ENCODE measurements around the gene INSM2. TPM values are rescaled to one million over a fixed set of nuclear protein-coding genes. Genes with fewer than 3 reads are reported as not detected.
A peak's percentile ranks its signal among the peaks of the same experiment; 100 is the strongest.

Gene INSM2
- total RNA-seq, result not detected in 2 replicates

GRCh38 chr14:35533357-35534207 lies at the start of gene INSM2:
INSM2 (plus strand) TSS chr14:35534164; CDS start chr14:35534253, 89 bp downstream.
- DNase-seq (ENCODE audit: extremely low read depth, low read depth, low spot score), result no peak

DNA sequence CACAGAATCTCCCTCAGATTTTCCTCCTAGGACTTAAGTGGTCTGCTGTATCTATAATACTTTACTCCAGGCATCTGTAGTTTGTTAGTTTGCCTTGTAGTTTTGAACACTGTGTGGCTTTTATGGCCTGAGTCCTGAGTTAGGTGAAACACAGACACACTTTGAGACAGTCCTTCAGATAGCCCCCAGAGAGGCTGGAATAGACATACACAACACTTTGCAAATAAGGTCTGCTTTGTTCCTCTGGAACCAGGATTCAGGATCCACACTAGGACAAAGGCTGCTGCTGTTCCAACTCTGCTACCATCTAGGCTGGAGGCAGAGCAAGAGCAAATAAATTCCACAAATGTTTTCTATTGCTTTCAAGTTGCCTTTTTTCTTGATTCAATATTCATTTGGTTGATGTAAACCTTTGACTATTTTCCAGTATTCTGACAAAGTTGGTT lies 41.4 kb upstream of the INSM2 start:
- DNase-seq (ENCODE audit: extremely low read depth, low read depth, low spot score), result no peak

GRCh38 chr14:35495278-35495677 lies 38.7 kb upstream of the INSM2 start:
- no peak for DNase-seq (ENCODE audit: extremely low read depth, low read depth, low spot score)

DNA sequence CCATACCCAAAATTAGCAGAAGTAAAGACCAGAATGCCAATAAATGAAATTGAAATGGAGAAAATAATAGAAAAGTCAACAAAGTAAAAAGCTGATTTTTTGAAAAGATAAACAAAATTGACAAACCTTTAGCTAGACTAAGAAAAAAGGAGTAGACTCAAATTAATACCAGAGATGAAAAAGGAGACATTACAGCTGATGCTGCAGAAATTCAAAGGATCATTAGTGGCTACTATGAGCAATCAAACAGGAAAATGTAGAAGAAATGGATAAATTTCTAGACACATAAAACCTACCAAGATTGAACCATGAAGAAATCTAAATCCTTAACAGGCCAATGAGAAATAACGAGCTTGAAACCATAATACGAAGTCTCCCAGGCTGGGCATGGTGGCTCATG lies 34.8 kb upstream of the INSM2 start:
- no peak for DNase-seq (ENCODE audit: extremely low read depth, low read depth, low spot score)

- no peak for DNase-seq (ENCODE audit: extremely low read depth, low read depth, low spot score)
Observed at GRCh38 chr14:35503646-35504045, 30.3 kb upstream of the INSM2 start.

- DNase-seq (ENCODE audit: extremely low read depth, low read depth, low spot score), result no peak
Observed at GRCh38 chr14:35504260-35504659, 29.7 kb upstream of the INSM2 start.

- DNase-seq (ENCODE audit: extremely low read depth, low read depth, low spot score), result no peak
Observed at GRCh38 chr14:35506461-35506860, 27.5 kb upstream of the INSM2 start.

- peak; percentile 23 for DNase-seq (ENCODE audit: extremely low read depth, low read depth, low spot score)
Observed at GRCh38 chr14:35506927-35507326, 27.0 kb upstream of the INSM2 start.

GRCh38 chr14:35509846-35510245 lies 24.1 kb upstream of the INSM2 start:
- DNase-seq (ENCODE audit: extremely low read depth, low read depth, low spot score), result no peak

DNA sequence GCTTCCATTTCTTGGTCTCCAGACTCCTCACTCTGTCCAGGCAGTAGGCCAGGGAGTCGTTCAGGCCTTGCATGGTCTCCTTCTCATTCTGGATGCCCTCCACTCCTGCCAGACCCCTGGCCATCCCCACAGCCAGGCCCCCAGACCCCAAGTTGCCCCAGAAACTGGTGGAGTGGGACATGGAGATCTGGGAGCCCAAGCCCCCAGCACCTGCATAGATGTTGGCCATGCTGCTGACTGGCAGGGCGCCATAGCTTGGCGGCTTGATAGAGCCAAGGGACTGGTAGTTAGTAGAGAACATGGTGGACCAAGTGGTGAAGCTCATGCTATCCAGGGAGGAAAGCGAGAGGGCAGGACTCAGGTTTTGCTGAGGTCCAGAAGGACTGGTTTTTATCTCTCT lies 21.2 kb upstream of the INSM2 start:
- DNase-seq (ENCODE audit: extremely low read depth, low read depth, low spot score), result no peak

- no peak for DNase-seq (ENCODE audit: extremely low read depth, low read depth, low spot score)
Observed at GRCh38 chr14:35515916-35516315, 18.0 kb upstream of the INSM2 start.

DNA sequence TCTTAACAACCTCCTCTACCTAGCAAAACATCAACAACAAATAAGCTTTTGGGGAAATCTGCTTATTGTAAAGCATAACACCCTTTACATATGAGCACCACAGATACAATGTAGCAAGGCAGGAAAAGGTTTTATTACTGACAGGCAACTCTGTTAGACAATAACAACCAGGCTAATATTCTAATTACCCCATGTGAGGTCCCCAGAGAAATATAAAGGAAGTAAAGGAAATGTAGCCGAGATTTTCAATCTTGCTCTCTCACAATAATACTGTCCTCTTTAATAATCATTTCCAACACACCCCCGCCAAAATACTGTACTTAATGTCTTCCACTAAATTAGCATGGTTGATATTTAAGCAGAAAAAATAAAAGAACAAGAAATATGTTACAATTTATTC lies 14.0 kb upstream of the INSM2 start:
- no peak for DNase-seq (ENCODE audit: extremely low read depth, low read depth, low spot score)

GRCh38 chr14:35525695-35526094 lies 8.3 kb upstream of the INSM2 start:
- no peak for DNase-seq (ENCODE audit: extremely low read depth, low read depth, low spot score)

DNA sequence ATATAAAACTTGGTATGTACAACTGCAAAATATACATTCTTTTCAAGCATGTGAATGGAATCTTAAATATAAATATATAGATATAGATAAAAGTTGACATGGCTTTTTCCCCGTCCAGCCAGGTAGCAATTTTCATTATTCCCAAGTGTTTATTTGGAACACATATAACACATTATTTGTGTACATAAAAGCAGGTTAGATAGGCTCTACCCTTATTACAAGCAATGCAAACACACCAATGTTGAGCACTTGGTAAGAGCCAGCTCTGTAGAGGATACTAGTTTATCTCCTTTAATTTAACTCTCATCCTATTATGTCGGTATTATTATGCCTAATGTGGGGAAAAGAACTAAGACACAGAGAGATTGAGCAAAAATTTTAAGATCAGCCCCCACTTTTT lies 7.0 kb upstream of the INSM2 start:
- no peak for DNase-seq (ENCODE audit: extremely low read depth, low read depth, low spot score)

DNA sequence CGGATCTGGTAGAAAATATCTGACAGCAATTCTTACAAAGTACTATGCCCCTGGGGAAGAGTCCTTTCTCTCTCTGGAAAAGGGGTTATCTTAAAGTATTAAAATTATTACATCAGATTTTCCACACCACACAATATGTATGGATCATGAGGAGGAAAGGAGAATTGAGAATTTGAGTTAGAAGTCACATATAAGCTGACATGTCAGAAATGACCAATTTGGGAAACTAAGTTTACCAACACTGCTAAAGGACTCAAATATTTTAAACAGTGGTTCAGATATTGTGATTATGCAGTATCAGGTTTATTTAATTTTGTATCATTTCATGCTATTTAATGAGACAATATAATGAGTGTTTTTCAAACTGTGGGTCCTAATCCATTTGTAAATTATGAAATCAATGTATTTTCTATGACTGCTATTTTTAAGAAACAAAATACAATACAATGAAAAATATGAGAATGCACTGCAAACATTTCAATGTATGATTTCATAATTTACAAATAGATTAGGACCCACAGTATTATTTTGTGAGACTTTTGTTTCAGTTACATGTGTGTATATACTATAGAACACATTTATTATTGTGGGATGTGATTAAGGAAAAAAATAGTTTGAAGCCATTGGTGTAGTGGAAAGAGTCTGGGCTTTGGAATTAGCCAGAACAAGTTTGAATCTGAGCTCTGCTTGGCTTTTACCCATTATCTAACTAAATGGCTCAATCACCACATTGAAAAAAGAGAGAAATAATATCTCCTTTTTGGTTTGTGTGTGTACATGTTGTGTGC lies 1.8 kb upstream of the INSM2 start:
- DNase-seq (ENCODE audit: extremely low read depth, low read depth, low spot score), result no peak

GRCh38 chr14:35532783-35533356 lies 1.1 kb upstream of the INSM2 start:
- DNase-seq (ENCODE audit: extremely low read depth, low read depth, low spot score), result no peak

- no peak for DNase-seq (ENCODE audit: extremely low read depth, low read depth, low spot score)
Observed at GRCh38 chr14:35534208-35534872, 376 bp downstream of the INSM2 start.

DNA sequence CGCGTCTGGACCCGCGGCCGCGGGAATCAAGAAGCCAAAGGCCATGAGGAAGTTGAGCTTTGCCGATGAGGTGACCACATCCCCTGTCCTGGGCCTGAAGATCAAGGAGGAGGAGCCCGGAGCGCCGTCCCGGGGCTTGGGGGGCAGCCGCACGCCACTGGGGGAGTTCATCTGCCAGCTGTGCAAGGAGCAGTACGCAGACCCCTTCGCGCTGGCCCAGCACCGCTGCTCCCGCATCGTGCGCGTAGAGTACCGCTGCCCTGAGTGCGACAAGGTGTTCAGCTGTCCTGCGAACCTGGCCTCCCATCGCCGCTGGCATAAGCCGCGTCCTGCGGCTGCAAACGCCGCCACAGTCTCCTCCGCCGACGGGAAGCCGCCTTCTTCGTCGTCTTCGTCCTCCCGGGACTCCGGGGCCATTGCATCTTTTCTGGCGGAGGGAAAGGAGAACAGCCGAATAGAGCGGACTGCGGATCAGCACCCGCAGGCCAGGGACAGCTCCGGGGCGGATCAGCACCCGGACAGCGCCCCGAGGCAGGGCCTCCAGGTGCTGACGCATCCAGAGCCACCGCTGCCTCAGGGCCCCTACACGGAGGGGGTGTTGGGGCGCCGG lies 1.0 kb downstream of the INSM2 start:
- no peak for DNase-seq (ENCODE audit: extremely low read depth, low read depth, low spot score)

DNA sequence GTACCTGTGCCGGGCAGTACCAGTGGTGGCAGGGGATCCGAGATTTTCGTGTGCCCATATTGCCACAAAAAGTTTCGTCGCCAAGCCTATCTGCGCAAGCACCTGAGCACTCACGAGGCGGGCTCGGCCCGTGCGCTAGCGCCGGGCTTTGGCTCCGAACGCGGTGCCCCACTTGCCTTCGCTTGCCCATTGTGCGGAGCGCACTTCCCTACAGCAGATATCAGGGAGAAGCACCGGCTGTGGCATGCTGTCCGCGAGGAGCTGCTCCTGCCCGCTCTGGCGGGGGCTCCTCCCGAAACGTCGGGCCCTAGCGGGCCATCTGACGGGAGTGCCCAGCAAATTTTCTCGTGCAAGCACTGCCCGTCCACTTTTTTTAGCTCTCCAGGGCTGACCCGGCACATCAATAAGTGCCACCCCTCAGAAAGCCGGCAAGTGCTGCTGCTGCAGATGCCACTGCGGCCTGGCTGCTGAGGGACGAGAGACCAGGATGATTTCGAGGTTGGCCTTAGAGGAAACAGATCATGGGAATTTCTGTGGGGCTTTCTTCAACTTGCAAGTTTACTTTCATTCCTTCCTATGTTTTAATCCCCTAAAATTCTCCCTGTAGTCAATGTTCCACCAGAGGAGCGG lies 1.6 kb downstream of the INSM2 start:
- no peak for DNase-seq (ENCODE audit: extremely low read depth, low read depth, low spot score)

GRCh38 chr14:35539969-35540368 lies 6.0 kb downstream of the INSM2 start:
- no peak for DNase-seq (ENCODE audit: extremely low read depth, low read depth, low spot score)
